Measurements from ENCODE around the gene WDPCP. TPM values are rescaled to one million over a fixed set of nuclear protein-coding genes. Genes with fewer than 3 reads are reported as not detected.

WDPCP gene
- total and polyA plus RNA-seq, 4 donors: 1.1 to 7.6 (median 2.7) TPM

DNA sequence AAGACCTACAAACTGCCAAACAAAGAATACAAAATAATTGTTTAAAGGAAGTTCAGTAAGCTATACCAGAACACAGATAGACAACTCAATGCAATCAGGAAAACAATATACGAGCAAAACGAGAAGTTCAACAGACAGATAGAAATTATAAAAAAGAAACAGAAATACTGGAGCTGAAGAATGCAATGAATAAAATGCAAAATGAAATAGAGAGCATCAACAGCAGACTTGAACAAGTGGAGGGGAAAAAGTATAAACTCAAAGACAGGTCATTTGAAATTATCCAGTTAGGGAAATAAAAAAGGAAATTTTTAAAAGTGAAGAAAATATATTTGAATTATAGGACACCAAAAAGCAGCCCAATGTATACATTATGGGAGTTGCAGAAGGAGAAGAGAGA, 44.1 kb upstream of the WDPCP start:
- 97% methylated on average over 2 of the region's 2 CpGs for WGBS
- H3K9ac ChIP-seq (ENCODE audit: low read depth in 1 of 2, low read length in 2 of 2): no peak overlapping the region
- H3K27me3 ChIP-seq (ENCODE audit: control insufficient read depth in 4 of 4, insufficient read depth in 4 of 4, low read length in 3 of 4): no peaks in the 10 kb centered on the region
- TF ChIP-seq TAF1 (conservative IDR thresholded peaks at IDR 0.05) (no peak), FOXA2 (IDR thresholded peaks at IDR 0.05) (no peak), JUND (IDR thresholded peaks at IDR 0.05) (no peak), SP1 (IDR thresholded peaks at IDR 0.05) (no peak), FOXA1 (IDR thresholded peaks at IDR 0.05) (no peak), GABPA (IDR thresholded peaks at IDR 0.05 in 1 of 2, conservative IDR thresholded peaks at IDR 0.05 in 1 of 2) (no peak), NR2F2 (IDR thresholded peaks at IDR 0.05) (no peak), YY1 (IDR thresholded peaks at IDR 0.05) (no peak), HNF4A (conservative IDR thresholded peaks at IDR 0.05) (no peak), RAD21 (IDR thresholded peaks at IDR 0.05) (no peak), RXRA (IDR thresholded peaks at IDR 0.05) (no peak), HNF4G (IDR thresholded peaks at IDR 0.05) (no peak), EGR1 (IDR thresholded peaks at IDR 0.05; ENCODE audit: low read depth in 2 of 2) (no peak)
- TF ChIP-seq, protein P1, sequence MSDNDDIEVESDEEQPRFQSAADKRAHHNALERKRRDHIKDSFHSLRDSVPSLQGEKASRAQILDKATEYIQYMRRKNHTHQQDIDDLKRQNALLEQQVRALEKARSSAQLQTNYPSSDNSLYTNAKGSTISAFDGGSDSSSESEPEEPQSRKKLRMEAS (IDR thresholded peaks at IDR 0.05): no peak
- TF ChIP-seq, protein P2, sequence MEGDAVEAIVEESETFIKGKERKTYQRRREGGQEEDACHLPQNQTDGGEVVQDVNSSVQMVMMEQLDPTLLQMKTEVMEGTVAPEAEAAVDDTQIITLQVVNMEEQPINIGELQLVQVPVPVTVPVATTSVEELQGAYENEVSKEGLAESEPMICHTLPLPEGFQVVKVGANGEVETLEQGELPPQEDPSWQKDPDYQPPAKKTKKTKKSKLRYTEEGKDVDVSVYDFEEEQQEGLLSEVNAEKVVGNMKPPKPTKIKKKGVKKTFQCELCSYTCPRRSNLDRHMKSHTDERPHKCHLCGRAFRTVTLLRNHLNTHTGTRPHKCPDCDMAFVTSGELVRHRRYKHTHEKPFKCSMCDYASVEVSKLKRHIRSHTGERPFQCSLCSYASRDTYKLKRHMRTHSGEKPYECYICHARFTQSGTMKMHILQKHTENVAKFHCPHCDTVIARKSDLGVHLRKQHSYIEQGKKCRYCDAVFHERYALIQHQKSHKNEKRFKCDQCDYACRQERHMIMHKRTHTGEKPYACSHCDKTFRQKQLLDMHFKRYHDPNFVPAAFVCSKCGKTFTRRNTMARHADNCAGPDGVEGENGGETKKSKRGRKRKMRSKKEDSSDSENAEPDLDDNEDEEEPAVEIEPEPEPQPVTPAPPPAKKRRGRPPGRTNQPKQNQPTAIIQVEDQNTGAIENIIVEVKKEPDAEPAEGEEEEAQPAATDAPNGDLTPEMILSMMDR (IDR thresholded peaks at IDR 0.05; ENCODE audit: low read depth, low read length, missing input control): no peak
- TF ChIP-seq, protein P3, sequence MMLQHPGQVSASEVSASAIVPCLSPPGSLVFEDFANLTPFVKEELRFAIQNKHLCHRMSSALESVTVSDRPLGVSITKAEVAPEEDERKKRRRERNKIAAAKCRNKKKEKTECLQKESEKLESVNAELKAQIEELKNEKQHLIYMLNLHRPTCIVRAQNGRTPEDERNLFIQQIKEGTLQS (IDR thresholded peaks at IDR 0.05): no peak
- TF ChIP-seq, protein P4, sequence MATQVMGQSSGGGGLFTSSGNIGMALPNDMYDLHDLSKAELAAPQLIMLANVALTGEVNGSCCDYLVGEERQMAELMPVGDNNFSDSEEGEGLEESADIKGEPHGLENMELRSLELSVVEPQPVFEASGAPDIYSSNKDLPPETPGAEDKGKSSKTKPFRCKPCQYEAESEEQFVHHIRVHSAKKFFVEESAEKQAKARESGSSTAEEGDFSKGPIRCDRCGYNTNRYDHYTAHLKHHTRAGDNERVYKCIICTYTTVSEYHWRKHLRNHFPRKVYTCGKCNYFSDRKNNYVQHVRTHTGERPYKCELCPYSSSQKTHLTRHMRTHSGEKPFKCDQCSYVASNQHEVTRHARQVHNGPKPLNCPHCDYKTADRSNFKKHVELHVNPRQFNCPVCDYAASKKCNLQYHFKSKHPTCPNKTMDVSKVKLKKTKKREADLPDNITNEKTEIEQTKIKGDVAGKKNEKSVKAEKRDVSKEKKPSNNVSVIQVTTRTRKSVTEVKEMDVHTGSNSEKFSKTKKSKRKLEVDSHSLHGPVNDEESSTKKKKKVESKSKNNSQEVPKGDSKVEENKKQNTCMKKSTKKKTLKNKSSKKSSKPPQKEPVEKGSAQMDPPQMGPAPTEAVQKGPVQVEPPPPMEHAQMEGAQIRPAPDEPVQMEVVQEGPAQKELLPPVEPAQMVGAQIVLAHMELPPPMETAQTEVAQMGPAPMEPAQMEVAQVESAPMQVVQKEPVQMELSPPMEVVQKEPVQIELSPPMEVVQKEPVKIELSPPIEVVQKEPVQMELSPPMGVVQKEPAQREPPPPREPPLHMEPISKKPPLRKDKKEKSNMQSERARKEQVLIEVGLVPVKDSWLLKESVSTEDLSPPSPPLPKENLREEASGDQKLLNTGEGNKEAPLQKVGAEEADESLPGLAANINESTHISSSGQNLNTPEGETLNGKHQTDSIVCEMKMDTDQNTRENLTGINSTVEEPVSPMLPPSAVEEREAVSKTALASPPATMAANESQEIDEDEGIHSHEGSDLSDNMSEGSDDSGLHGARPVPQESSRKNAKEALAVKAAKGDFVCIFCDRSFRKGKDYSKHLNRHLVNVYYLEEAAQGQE (IDR thresholded peaks at IDR 0.05): no peak
- TF ChIP-seq, protein P5, sequence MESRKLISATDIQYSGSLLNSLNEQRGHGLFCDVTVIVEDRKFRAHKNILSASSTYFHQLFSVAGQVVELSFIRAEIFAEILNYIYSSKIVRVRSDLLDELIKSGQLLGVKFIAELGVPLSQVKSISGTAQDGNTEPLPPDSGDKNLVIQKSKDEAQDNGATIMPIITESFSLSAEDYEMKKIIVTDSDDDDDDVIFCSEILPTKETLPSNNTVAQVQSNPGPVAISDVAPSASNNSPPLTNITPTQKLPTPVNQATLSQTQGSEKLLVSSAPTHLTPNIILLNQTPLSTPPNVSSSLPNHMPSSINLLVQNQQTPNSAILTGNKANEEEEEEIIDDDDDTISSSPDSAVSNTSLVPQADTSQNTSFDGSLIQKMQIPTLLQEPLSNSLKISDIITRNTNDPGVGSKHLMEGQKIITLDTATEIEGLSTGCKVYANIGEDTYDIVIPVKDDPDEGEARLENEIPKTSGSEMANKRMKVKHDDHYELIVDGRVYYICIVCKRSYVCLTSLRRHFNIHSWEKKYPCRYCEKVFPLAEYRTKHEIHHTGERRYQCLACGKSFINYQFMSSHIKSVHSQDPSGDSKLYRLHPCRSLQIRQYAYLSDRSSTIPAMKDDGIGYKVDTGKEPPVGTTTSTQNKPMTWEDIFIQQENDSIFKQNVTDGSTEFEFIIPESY (IDR thresholded peaks at IDR 0.05): no peak
- H3K4me3 ChIP-seq (ENCODE audit: low read depth in 1 of 3, low read length in 3 of 3): no peak overlapping the region
- no peak for DNase-seq (ENCODE audit: low spot score)
- peaks cover 0 to 6% (median 2%) of the 10 kb centered on the region in 4 donors for H3K9me3 ChIP-seq (ENCODE audit: control insufficient read depth in 4 of 4, low read length in 3 of 4)
- H3K27ac ChIP-seq (ENCODE audit: low read depth in 1 of 2, low read length in 2 of 2): no peak overlapping the region
- no peaks in the 10 kb centered on the region for H3K36me3 ChIP-seq (ENCODE audit: control insufficient read depth in 4 of 4, insufficient read depth in 3 of 4, low read depth in 1 of 4, low read length in 3 of 4)
- no peaks in the 10 kb centered on the region for H3K4me1 ChIP-seq (ENCODE audit: control insufficient read depth in 4 of 4, insufficient read depth in 4 of 4, low read length in 3 of 4)
